HL-60 (cell line): ENCODE results near the gene TMEM178A.

ENCODE experiments used
- DNase-seq, 2 experiments: peaks; one replicate each; pipeline ENCODE4 v3.0.0-alpha.2; 2010 to 2020; ENCODE audit warnings: low read depth in 1 of 2, low spot score in 1 of 2
- H3K27ac ChIP-seq: fragments of 250-450 bp; sonication (Bioruptor Pico); replicated peaks from 2 replicates; pipeline ENCODE4 v1.5.1; 2020; ENCODE audit warnings: mild to moderate bottlenecking, moderate library complexity
- H3K27me3 ChIP-seq: fragments of 250-450 bp; sonication (Bioruptor Pico); 2 replicates; pipeline ENCODE4 v1.5.1; 2021; ENCODE audit warnings: mild to moderate bottlenecking, moderate library complexity; ENCODE audit not compliant: insufficient read depth, poor library complexity, severe bottlenecking
- H3K4me3 ChIP-seq: replicated peaks from 2 replicates; pipeline ENCODE4 v1.5.1; 2011; ENCODE audit warnings: mild to moderate bottlenecking, control low read depth, low read length; ENCODE audit not compliant: insufficient read depth
- GABPA ChIP-seq: IDR thresholded peaks from 2 replicates; pipeline ENCODE4 v1.6.1; 2012; ENCODE audit warnings: low read depth
- POLR2AphosphoS5 ChIP-seq: IDR thresholded peaks from 2 replicates; pipeline ENCODE4 v1.6.1; 2012; ENCODE audit warnings: low read depth
- SPI1 ChIP-seq: IDR thresholded peaks from 2 replicates; pipeline ENCODE4 v1.6.1; 2012; ENCODE audit warnings: low read depth, mild to moderate bottlenecking, borderline replicate concordance
- TF ChIP-seq, protein P1 (sequence below): IDR thresholded peaks from 2 replicates; pipeline ENCODE4 v1.6.1; 2012; ENCODE audit warnings: low read depth; ENCODE audit not compliant: insufficient replicate concordance
- TF ChIP-seq, protein P2 (sequence below): IDR thresholded peaks from one replicate; pipeline ENCODE4 v1.5.1; 2011; ENCODE audit warnings: low read length, control low read depth, inconsistent platforms; ENCODE audit not compliant: insufficient read depth

The TMEM178A gene

DNA sequence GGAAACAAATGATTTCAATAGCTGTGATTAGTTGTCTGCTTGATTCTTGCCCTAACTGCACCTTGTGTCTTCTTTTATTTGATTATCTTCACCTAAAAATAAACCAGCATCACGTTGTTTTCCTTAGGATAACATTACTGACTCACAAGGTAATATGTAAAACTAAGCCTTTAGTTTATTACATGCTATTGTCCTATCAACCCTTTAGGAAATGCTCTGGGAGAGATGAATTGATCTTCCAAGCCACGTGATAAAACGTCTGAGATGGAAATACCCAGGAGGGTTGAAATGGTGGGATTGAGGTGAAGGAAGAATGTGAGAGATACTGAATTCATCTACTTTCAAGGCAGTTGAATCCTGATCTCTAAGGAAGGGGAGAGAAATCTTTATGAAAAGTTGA, 34.5 kb upstream of the TMEM178A start:
- no peak overlapping the region for H3K4me3 ChIP-seq
- H3K27me3 ChIP-seq: no peaks in the 10 kb centered on the region
- TF ChIP-seq SPI1: no peak
- TF ChIP-seq GABPA: no peak
- TF ChIP-seq, protein P1, sequence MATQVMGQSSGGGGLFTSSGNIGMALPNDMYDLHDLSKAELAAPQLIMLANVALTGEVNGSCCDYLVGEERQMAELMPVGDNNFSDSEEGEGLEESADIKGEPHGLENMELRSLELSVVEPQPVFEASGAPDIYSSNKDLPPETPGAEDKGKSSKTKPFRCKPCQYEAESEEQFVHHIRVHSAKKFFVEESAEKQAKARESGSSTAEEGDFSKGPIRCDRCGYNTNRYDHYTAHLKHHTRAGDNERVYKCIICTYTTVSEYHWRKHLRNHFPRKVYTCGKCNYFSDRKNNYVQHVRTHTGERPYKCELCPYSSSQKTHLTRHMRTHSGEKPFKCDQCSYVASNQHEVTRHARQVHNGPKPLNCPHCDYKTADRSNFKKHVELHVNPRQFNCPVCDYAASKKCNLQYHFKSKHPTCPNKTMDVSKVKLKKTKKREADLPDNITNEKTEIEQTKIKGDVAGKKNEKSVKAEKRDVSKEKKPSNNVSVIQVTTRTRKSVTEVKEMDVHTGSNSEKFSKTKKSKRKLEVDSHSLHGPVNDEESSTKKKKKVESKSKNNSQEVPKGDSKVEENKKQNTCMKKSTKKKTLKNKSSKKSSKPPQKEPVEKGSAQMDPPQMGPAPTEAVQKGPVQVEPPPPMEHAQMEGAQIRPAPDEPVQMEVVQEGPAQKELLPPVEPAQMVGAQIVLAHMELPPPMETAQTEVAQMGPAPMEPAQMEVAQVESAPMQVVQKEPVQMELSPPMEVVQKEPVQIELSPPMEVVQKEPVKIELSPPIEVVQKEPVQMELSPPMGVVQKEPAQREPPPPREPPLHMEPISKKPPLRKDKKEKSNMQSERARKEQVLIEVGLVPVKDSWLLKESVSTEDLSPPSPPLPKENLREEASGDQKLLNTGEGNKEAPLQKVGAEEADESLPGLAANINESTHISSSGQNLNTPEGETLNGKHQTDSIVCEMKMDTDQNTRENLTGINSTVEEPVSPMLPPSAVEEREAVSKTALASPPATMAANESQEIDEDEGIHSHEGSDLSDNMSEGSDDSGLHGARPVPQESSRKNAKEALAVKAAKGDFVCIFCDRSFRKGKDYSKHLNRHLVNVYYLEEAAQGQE: no peak
- no peak for TF ChIP-seq POLR2AphosphoS5
- TF ChIP-seq, protein P2, sequence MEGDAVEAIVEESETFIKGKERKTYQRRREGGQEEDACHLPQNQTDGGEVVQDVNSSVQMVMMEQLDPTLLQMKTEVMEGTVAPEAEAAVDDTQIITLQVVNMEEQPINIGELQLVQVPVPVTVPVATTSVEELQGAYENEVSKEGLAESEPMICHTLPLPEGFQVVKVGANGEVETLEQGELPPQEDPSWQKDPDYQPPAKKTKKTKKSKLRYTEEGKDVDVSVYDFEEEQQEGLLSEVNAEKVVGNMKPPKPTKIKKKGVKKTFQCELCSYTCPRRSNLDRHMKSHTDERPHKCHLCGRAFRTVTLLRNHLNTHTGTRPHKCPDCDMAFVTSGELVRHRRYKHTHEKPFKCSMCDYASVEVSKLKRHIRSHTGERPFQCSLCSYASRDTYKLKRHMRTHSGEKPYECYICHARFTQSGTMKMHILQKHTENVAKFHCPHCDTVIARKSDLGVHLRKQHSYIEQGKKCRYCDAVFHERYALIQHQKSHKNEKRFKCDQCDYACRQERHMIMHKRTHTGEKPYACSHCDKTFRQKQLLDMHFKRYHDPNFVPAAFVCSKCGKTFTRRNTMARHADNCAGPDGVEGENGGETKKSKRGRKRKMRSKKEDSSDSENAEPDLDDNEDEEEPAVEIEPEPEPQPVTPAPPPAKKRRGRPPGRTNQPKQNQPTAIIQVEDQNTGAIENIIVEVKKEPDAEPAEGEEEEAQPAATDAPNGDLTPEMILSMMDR: no peak
- no peak overlapping the region for H3K27ac ChIP-seq
- DNase-seq: no peak

DNA sequence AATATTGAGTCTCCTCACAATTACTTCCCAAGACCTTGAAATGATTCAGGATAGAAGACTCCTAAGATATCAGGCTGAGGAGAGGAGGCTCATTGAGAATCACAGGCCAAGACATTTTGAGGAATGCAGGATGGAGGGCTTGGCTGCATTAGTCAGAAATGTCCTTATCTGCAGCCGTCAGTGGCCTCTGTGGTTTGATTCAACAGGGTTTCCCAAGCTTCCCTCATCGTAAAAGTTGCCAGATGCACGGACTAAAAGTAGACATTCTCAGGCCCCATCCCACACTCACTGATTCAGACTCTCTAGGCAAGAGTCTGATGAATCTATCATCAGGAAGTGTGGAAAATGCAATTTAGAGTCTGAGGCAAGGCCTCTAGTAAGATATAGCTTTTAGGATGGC, 34.0 kb upstream of the TMEM178A start:
- no peak overlapping the region for H3K4me3 ChIP-seq
- TF ChIP-seq, protein P2: no peak
- TF ChIP-seq SPI1: no peak
- no peak for TF ChIP-seq POLR2AphosphoS5
- TF ChIP-seq GABPA: no peak
- TF ChIP-seq, protein P1: no peak

DNA sequence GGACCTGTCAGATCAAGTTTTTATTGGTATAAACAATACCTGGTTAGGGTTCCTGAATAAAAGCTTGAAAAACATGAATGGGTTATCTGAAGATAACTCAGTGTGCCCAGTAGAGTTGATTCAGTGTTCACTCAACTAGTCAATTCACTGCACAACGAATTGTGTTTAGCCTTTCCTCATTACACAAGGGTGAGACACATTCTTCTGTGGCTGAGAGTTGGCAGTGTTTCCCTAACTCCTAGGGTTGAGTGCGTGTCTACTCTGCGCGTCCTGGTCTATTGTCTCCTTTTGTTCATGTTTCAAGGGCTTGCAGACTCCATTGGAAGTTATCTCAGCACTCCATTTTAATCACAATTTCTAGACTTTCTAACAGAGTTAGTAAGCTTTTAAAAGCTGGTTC, 32.8 kb upstream of the TMEM178A start:
- no peak overlapping the region for H3K27ac ChIP-seq
- no peak for DNase-seq
- no peaks in the 10 kb centered on the region for H3K27me3 ChIP-seq
- no peak for TF ChIP-seq POLR2AphosphoS5
- no peak for TF ChIP-seq GABPA
- TF ChIP-seq, protein P2: no peak
- TF ChIP-seq, protein P1: no peak
- no peak for TF ChIP-seq SPI1
- H3K4me3 ChIP-seq: no peak overlapping the region

More for the DNA sequence above, 34.0 kb upstream of the TMEM178A start:
- Histone ChIP-seq H3K27ac (no peak overlapping the region), H3K27me3 (no peaks in the 10 kb centered on the region)
- DNase-seq: peak in 1 of 2 experiments; percentile 28
